GM12878 (cell line): ENCODE data around the gene TBRG4. TPM values are rescaled to one million over a fixed set of nuclear protein-coding genes. Genes with fewer than 3 reads are reported as not detected.

Source experiments
- ATF7 ChIP-seq: fragments of 450-650 bp; IDR thresholded peaks from 2 replicates; pipeline ENCODE4 v1.6.1; 2016; ENCODE audit warnings: low read depth, mild to moderate bottlenecking
- CBX5 ChIP-seq: sonication (generic); IDR thresholded peaks from 2 replicates; pipeline ENCODE4 v1.6.1; 2016; ENCODE audit warnings: low read depth, moderate library complexity, mild to moderate bottlenecking, inconsistent platforms
- FOXM1 ChIP-seq: IDR thresholded peaks from 2 replicates; pipeline ENCODE4 v1.6.1; 2012; ENCODE audit warnings: low read depth, mild to moderate bottlenecking, inconsistent platforms, low read length, moderate library complexity
- JUND ChIP-seq: IDR thresholded peaks from 2 replicates; pipeline ENCODE4 v1.6.1; 2012; ENCODE audit warnings: low read depth, mild to moderate bottlenecking, low read length, improper control_type of control experiment, moderate library complexity
- LARP7 ChIP-seq: fragments of 450-650 bp; IDR thresholded peaks from 2 replicates; pipeline ENCODE4 v1.6.1; 2017; ENCODE audit warnings: mild to moderate bottlenecking
- MEF2B ChIP-seq: fragments of 450-650 bp; IDR thresholded peaks from 2 replicates; pipeline ENCODE4 v1.6.1; 2018; ENCODE audit warnings: mild to moderate bottlenecking, moderate library complexity; ENCODE audit not compliant: partially characterized antibody, poor library complexity, severe bottlenecking
- POU2F2 ChIP-seq: IDR thresholded peaks from 3 replicates; pipeline ENCODE4 v1.6.1; 2011; ENCODE audit warnings: low read depth, mild to moderate bottlenecking, low read length, borderline replicate concordance
- SUPT20H ChIP-seq: IDR thresholded peaks from 2 replicates; pipeline ENCODE4 v1.6.1; 2011; ENCODE audit warnings: low read depth, mild to moderate bottlenecking, low read length, moderate library complexity, borderline replicate concordance; ENCODE audit not compliant: control insufficient read depth
- TCF7 ChIP-seq: IDR thresholded peaks from 2 replicates; pipeline ENCODE4 v1.6.1; 2014; ENCODE audit warnings: antibody characterized with exemption, borderline replicate concordance
- polyA plus RNA-seq, 11 experiments: library from polyadenylated mRNA; depleted of rRNA in 4 of 11; unstranded in 6 of 11; stranded (reverse) in 5 of 11; fragments of >200 nt; fragmentation: Nextera tagmentation in 4 of 11; fragmentation: Illumina TruSeq in 1 of 11; extraction: Ambion mirVana in 4 of 11; extraction: Trizol in 1 of 11; gene quantifications; 1 replicate in 1 of 11; 2 replicates in 10 of 11; pipeline versions ENCODE4 v1.2.1 to v1.2.3, GENCODE V29; 2011 to 2016; ENCODE audit warnings: inconsistent platforms in 2 of 11, missing spikeins in 2 of 11, low read depth in 1 of 11
- total RNA-seq, 4 experiments: library from RNA; depleted of rRNA in 3 of 4; stranded (reverse); fragments of >200 nt in 3 of 4; fragmentation: Illumina TruSeq in 1 of 4; extraction: Trizol in 1 of 4; gene quantifications; 2 replicates each; pipeline versions ENCODE4 v1.2.1 to v1.2.3, GENCODE V29; 2013 to 2021
- TF ChIP-seq, protein P1 (sequence below): fragments of 450-650 bp; IDR thresholded peaks from 2 replicates; pipeline ENCODE4 v1.6.1; 2016; ENCODE audit warnings: mild to moderate bottlenecking, moderate library complexity, borderline replicate concordance

Gene TBRG4
- total and polyA plus RNA-seq, 10 of the 15 experiments (the other 5 are each of a cell fraction or from before 2014, with no cell fraction given): 8.4 to 130 (median 118) TPM

GRCh38 chr7:45157286-45157652, 45.8 kb upstream of the TBRG4 start (continued):
- TF ChIP-seq, protein P1, sequence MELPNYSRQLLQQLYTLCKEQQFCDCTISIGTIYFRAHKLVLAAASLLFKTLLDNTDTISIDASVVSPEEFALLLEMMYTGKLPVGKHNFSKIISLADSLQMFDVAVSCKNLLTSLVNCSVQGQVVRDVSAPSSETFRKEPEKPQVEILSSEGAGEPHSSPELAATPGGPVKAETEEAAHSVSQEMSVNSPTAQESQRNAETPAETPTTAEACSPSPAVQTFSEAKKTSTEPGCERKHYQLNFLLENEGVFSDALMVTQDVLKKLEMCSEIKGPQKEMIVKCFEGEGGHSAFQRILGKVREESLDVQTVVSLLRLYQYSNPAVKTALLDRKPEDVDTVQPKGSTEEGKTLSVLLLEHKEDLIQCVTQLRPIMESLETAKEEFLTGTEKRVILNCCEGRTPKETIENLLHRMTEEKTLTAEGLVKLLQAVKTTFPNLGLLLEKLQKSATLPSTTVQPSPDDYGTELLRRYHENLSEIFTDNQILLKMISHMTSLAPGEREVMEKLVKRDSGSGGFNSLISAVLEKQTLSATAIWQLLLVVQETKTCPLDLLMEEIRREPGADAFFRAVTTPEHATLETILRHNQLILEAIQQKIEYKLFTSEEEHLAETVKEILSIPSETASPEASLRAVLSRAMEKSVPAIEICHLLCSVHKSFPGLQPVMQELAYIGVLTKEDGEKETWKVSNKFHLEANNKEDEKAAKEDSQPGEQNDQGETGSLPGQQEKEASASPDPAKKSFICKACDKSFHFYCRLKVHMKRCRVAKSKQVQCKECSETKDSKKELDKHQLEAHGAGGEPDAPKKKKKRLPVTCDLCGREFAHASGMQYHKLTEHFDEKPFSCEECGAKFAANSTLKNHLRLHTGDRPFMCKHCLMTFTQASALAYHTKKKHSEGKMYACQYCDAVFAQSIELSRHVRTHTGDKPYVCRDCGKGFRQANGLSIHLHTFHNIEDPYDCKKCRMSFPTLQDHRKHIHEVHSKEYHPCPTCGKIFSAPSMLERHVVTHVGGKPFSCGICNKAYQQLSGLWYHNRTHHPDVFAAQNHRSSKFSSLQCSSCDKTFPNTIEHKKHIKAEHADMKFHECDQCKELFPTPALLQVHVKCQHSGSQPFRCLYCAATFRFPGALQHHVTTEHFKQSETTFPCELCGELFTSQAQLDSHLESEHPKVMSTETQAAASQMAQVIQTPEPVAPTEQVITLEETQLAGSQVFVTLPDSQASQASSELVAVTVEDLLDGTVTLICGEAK: no peak
- TF ChIP-seq TCF7 (no peak), JUND (no peak), SUPT20H (no peak), FOXM1 (no peak), LARP7 (no peak), MEF2B (no peak), CBX5 (no peak), POU2F2 (no peak), ATF7 (no peak)
